ENCODE measurements around the gene GIMD1.
"Not testable (repeated sequence)": the region's sequence is repeated elsewhere in the genome, so short reads cannot be mapped to it uniquely, and the experiment has no call there.

The GIMD1 gene

GRCh38 chr4:106368678-106369077 lies at the start of gene GIMD1:
TSS of gene GIMD1 (minus strand) at chr4:106368778. CDS start at chr4:106367435, 1,343 bp downstream.
- DNase-seq (ENCODE audit: low read depth in 2 of 2), result no peak

GRCh38 chr4:106414366-106414765 lies 45.8 kb upstream of the GIMD1 start:
- DNase-seq (ENCODE audit: low read depth in 2 of 2), result no peak

GRCh38 chr4:106409901-106410889 lies 41.6 kb upstream of the GIMD1 start:
- no peak for DNase-seq (ENCODE audit: low read depth in 2 of 2)

- DNase-seq (ENCODE audit: low read depth in 2 of 2), result not testable (repeated sequence)
These were observed 39.4 kb upstream of the GIMD1 start for GRCh38 chr4:106408004-106408403.

- no peak for DNase-seq (ENCODE audit: low read depth in 2 of 2)
These were observed 32.6 kb upstream of the GIMD1 start for GRCh38 chr4:106401157-106401556.

- not testable (repeated sequence) for DNase-seq (ENCODE audit: low read depth in 2 of 2)
These were observed 30.3 kb upstream of the GIMD1 start for GRCh38 chr4:106398898-106399297.

GRCh38 chr4:106395582-106395981 lies 27.0 kb upstream of the GIMD1 start:
- DNase-seq (ENCODE audit: low read depth in 2 of 2), result no peak

GRCh38 chr4:106385853-106386393 lies 17.3 kb upstream of the GIMD1 start:
- DNase-seq (ENCODE audit: low read depth in 2 of 2), result no peak

GRCh38 chr4:106384878-106385277 lies 16.3 kb upstream of the GIMD1 start:
- no peak for DNase-seq (ENCODE audit: low read depth in 2 of 2)

- DNase-seq (ENCODE audit: low read depth in 2 of 2), result no peak
These were observed 11.6 kb upstream of the GIMD1 start for GRCh38 chr4:106380179-106380578.

GRCh38 chr4:106373026-106373425 lies 4.4 kb upstream of the GIMD1 start:
- DNase-seq (ENCODE audit: low read depth in 2 of 2), result no peak

GRCh38 chr4:106371161-106371560 lies 2.6 kb upstream of the GIMD1 start:
- no peak for DNase-seq (ENCODE audit: low read depth in 2 of 2)

- DNase-seq (ENCODE audit: low read depth in 2 of 2), result no peak
These were observed 1.6 kb upstream of the GIMD1 start for GRCh38 chr4:106370214-106370613.

GRCh38 chr4:106369456-106370060 lies 980 bp upstream of the GIMD1 start:
- no peak for DNase-seq (ENCODE audit: low read depth in 2 of 2)

- no peak for DNase-seq (ENCODE audit: low read depth in 2 of 2)
These were observed 1.5 kb downstream of the GIMD1 start for GRCh38 chr4:106367072-106367471.

- DNase-seq (ENCODE audit: low read depth in 2 of 2), result no peak
These were observed 2.6 kb downstream of the GIMD1 start for GRCh38 chr4:106366026-106366425.

- DNase-seq (ENCODE audit: low read depth in 2 of 2), result no peak
These were observed 3.0 kb downstream of the GIMD1 start for GRCh38 chr4:106365613-106366012.

- no peak for DNase-seq (ENCODE audit: low read depth in 2 of 2)
These were observed 4.3 kb downstream of the GIMD1 start for GRCh38 chr4:106364282-106364681.

GRCh38 chr4:106362086-106362825 lies 6.3 kb downstream of the GIMD1 start:
- no peak for DNase-seq (ENCODE audit: low read depth in 2 of 2)

- DNase-seq (ENCODE audit: low read depth in 2 of 2), result no peak
These were observed 9.7 kb downstream of the GIMD1 start for GRCh38 chr4:106358899-106359298.

GRCh38 chr4:106355193-106355592 lies 13.4 kb downstream of the GIMD1 start:
- no peak for DNase-seq (ENCODE audit: low read depth in 2 of 2)

- DNase-seq (ENCODE audit: low read depth in 2 of 2), result no peak
These were observed 14.8 kb downstream of the GIMD1 start for GRCh38 chr4:106353786-106354185.
